Esophagus muscularis mucosa (tissue), 4 donors: Measurements from ENCODE around the gene CASKIN1. TPM values are rescaled to one million over a fixed set of nuclear protein-coding genes. Genes with fewer than 3 reads are reported as not detected.

ENCODE experiments used
- DNase-seq: peaks from one replicate; pipeline ENCODE4 v3.0.0-alpha.2; 2017; ENCODE audit errors: extremely low spot score
- H3K27ac ChIP-seq, 4 donors: fragments of 200-600 bp; sonication (generic); replicated peaks in 1 of 4; 1 replicate in 3 of 4; 2 replicates in 1 of 4; pipeline ENCODE4 v1.5.1; 2016 to 2019; ENCODE audit warnings: mild to moderate bottlenecking in 1 of 4
- H3K27me3 ChIP-seq, 4 donors: fragments of 200-600 bp; sonication (generic); one replicate each; pipeline versions ENCODE4 v1.5.1 to v1.6.0; 2016 to 2019
- H3K36me3 ChIP-seq, 4 donors: fragments of 200-600 bp; sonication (generic); one replicate each; pipeline ENCODE4 v1.5.1; 2016 to 2019
- H3K4me1 ChIP-seq, 4 donors: fragments of 200-600 bp; sonication (generic); one replicate each; pipeline ENCODE4 v1.5.1; 2016 to 2019
- H3K4me3 ChIP-seq, 4 donors: fragments of 200-600 bp; sonication (generic); 1 replicate in 2 of 4; 2 replicates in 2 of 4; pipeline ENCODE4 v1.5.1; 2016 to 2019; ENCODE audit warnings: mild to moderate bottlenecking in 4 of 4, moderate library complexity in 1 of 4
- H3K9me3 ChIP-seq, 4 donors: fragments of 200-600 bp; sonication (generic); 1 replicate in 3 of 4; 2 replicates in 1 of 4; pipeline ENCODE4 v1.5.1; 2016 to 2019
- EP300 ChIP-seq: sonication (generic); formaldehyde crosslinking; IDR thresholded peaks from one replicate; pipeline ENCODE4 v1.6.1; 2017; ENCODE audit warnings: antibody characterized with exemption
- POLR2A ChIP-seq: fragments of 450-650 bp; IDR thresholded peaks from one replicate; pipeline ENCODE4 v1.6.1; 2017; ENCODE audit warnings: antibody characterized with exemption, moderate library complexity, mild to moderate bottlenecking, low read depth
- POLR2AphosphoS5 ChIP-seq, 2 donors: sonication (generic); formaldehyde crosslinking; IDR thresholded peaks; one replicate each; pipeline ENCODE4 v1.6.1; 2017; ENCODE audit warnings: antibody characterized with exemption in 2 of 2
- WGBS: methylation state at CpG from one replicate; pipeline ENCODE4 v1.1.5; 2018; 5-methylcytosine and 5-hydroxymethylcytosine counted together
- intact Hi-C: fragments of 100-400 bp; cut with DNase I; formaldehyde crosslinking; loops from one replicate; pipeline ENCODE4 v1.15.1; 2023
- total RNA-seq, 4 donors: library from RNA; depleted of rRNA; stranded (reverse); fragments of >200 nt; gene quantifications; one replicate each; pipeline versions ENCODE4 v1.1.0 to v1.2.1, GENCODE V29; 2016
- TF ChIP-seq, protein P1 (sequence below), 3 experiments: fragments of 200-600 bp in 2 of 3; fragments of 450-650 bp in 1 of 3; sonication (generic) in 2 of 3; IDR thresholded peaks; one replicate each; pipeline ENCODE4 v1.5.1; 2017 to 2019; ENCODE audit warnings: antibody characterized with exemption in 3 of 3, mild to moderate bottlenecking in 2 of 3, moderate library complexity in 1 of 3

The CASKIN1 gene
- total RNA-seq, 4 donors from 2014 or later: under 0.01 to 0.32 (median 0.09) TPM

DNA sequence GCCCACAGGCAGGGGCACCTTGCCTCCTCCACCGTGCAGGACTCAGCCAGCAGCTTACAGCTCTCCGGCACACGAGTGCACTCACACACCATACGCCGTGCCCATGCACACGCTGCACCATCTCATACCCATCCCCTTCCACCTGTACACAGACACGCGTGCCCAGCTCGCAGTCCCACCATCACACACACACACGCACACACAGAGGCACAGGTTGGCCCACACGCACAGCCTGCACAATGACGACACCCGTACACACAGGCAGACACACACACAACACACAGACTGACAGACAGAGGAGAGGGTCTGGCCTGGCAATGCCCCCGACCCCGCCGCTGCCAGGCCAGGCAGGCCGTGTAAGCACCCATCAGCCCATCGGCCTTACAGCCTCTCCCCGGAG, 12.1 kb downstream of the CASKIN1 start:
- no peak for TF ChIP-seq EP300
- TF ChIP-seq POLR2A: no peak
- TF ChIP-seq, protein P1, sequence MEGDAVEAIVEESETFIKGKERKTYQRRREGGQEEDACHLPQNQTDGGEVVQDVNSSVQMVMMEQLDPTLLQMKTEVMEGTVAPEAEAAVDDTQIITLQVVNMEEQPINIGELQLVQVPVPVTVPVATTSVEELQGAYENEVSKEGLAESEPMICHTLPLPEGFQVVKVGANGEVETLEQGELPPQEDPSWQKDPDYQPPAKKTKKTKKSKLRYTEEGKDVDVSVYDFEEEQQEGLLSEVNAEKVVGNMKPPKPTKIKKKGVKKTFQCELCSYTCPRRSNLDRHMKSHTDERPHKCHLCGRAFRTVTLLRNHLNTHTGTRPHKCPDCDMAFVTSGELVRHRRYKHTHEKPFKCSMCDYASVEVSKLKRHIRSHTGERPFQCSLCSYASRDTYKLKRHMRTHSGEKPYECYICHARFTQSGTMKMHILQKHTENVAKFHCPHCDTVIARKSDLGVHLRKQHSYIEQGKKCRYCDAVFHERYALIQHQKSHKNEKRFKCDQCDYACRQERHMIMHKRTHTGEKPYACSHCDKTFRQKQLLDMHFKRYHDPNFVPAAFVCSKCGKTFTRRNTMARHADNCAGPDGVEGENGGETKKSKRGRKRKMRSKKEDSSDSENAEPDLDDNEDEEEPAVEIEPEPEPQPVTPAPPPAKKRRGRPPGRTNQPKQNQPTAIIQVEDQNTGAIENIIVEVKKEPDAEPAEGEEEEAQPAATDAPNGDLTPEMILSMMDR (IDR thresholded peaks at IDR 0.05): no peak
- TF ChIP-seq POLR2AphosphoS5 (IDR thresholded peaks at IDR 0.05): no peak
- no peak for DNase-seq
- Histone ChIP-seq H3K27me3 (peaks cover 0 to 4% (median 0%) of the 10 kb centered on the region in 4 donors), H3K36me3 (no peaks in the 10 kb centered on the region), H3K9me3 (no peaks in the 10 kb centered on the region), H3K4me3 (no peak overlapping the region), H3K27ac (no peak overlapping the region), H3K4me1 (no peaks in the 10 kb centered on the region)
- intact Hi-C loops: no loop called here
- WGBS: 93% methylated on average over 14 of the region's 19 CpGs

DNA sequence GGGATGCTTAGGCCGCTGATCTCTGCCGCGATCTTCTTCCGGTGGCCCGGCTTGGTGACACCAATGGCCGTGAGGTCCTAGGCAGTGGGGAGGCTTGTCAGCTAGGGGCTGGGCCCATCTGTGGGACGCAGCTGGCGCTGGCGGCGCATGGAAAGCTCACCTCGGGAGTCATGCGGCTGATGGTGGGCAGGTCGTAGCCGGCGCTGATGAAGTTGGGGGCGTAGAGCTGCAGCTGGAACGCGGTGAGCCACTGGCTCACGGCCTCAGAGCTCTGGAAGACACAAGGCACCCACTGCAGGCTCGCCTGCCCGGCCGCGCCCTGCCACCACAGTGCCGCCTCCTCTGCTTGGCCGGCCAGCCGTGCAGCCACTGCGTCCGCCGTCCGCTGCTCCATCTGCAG, 12.7 kb downstream of the CASKIN1 start:
- 89% methylated on average over 9 of the region's 30 CpGs for WGBS

DNA sequence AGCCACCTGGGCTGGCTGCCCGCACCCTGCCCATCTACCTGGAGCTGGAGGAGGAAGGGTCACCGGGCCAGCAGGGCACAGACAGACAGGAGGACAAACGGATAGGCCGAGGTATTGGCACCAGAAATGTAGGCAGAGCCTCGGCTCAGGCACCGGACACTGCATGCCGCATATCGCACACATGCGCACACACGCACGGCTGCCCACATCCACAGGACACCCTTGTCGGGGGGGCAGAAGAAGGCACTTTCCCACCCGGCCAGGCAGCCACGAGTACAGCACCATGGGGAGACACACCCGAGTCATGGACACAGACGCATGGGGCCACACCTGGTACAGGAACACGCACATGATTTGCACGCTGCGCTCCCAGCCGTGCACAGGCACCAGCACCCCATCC, 14.5 kb downstream of the CASKIN1 start:
- Histone ChIP-seq H3K27me3 (peaks cover 0 to 13% (median 0%) of the 10 kb centered on the region in 4 donors), H3K4me1 (peaks cover 0 to 11% (median 0%) of the 10 kb centered on the region in 4 donors), H3K27ac (no peak overlapping the region), H3K36me3 (peaks cover 6 to 13% (median 12%) of the 10 kb centered on the region in 4 donors), H3K9me3 (no peaks in the 10 kb centered on the region), H3K4me3 (no peak overlapping the region)
- WGBS: no CpG with 5 or more reads among the region's 20 CpGs
- DNase-seq: no peak
- intact Hi-C loops: no loop called here
- TF ChIP-seq, protein P1 (IDR thresholded peaks at IDR 0.05): no peak
- TF ChIP-seq POLR2A (no peak), EP300 (no peak), POLR2AphosphoS5 (IDR thresholded peaks at IDR 0.05) (no peak)

More for the DNA sequence above, 12.7 kb downstream of the CASKIN1 start:
- peaks cover 0 to 7% (median 0%) of the 10 kb centered on the region in 4 donors for H3K27me3 ChIP-seq
- no peaks in the 10 kb centered on the region for H3K36me3 ChIP-seq
- peaks cover 0 to 5% (median 0%) of the 10 kb centered on the region in 4 donors for H3K4me1 ChIP-seq
- TF ChIP-seq POLR2AphosphoS5 (IDR thresholded peaks at IDR 0.05): no peak
- no peak for TF ChIP-seq EP300
- no peak for TF ChIP-seq POLR2A
- TF ChIP-seq, protein P1 (IDR thresholded peaks at IDR 0.05): no peak
- H3K9me3 ChIP-seq: no peaks in the 10 kb centered on the region
- no peak overlapping the region for H3K27ac ChIP-seq
- H3K4me3 ChIP-seq: no peak overlapping the region
- no peak for DNase-seq
- intact Hi-C loops: no loop called here

DNA sequence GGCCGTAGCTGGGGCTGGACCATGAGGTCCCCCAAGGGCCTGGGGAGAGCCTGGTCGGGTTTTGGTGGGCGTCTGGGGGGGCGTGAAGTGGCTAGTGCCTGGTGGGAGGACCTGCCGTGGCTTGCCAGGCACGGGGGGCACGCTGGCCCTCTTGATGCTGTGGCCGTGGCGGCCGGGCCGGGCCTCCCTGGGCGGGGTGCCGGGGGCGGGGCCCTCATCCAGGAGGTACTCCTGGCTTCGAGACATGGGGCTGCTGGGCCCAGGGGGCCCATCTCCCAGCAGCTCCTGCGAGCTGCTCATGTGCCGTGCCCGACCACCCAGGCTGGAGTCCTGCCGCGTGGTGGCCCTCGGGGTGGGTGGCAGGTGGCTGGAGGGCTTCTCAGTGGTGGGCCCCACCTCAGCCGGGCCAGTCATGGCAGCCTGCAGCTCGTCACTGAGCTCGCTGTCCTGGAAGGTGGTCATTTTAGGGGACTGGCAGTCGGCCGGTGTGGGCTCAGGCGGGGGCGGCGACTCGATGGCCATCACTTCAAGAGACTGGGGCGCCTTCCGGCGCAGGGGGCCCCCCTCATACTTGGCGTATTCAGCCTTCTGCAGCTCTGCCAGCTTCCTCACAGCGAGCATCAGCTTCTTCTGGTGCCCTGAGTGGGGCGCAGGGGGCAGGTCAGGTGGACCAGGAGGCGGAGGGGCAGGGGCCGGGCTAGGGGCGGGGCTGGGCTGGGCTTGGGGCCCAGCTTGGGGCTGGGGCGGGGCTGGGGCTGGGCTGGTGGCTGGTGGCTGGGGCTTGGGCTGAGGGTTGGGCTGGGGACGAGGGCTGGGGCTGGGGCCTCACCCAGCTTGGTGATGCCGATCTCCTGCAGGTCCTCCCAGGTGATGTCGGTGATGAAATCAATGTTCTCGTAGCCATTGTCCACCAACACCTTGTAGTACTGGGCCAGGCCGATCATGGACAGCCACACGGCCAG, 15.2 kb downstream of the CASKIN1 start:
- Histone ChIP-seq H3K27me3 (peaks cover 0 to 13% (median 0%) of the 10 kb centered on the region in 4 donors), H3K4me3 (no peak overlapping the region), H3K36me3 (peaks cover 14 to 20% (median 19%) of the 10 kb centered on the region in 4 donors), H3K4me1 (peaks cover 0 to 11% (median 0%) of the 10 kb centered on the region in 4 donors), H3K27ac (no peak overlapping the region), H3K9me3 (no peaks in the 10 kb centered on the region)
- no peak for DNase-seq
- TF ChIP-seq POLR2AphosphoS5 (IDR thresholded peaks at IDR 0.05) (no peak), EP300 (no peak), POLR2A (no peak)
- TF ChIP-seq, protein P1 (IDR thresholded peaks at IDR 0.05): no peak
- 90% methylated on average over 17 of the region's 46 CpGs for WGBS
- intact Hi-C loops: no loop called here
